HuH-7 (cell line): Measurements from ENCODE around the gene CENPP.

Experiments
- DNase-seq: peaks from one replicate; pipeline ENCODE4 v3.0.0; 2011; ENCODE audit warnings: low spot score

Gene CENPP

DNA sequence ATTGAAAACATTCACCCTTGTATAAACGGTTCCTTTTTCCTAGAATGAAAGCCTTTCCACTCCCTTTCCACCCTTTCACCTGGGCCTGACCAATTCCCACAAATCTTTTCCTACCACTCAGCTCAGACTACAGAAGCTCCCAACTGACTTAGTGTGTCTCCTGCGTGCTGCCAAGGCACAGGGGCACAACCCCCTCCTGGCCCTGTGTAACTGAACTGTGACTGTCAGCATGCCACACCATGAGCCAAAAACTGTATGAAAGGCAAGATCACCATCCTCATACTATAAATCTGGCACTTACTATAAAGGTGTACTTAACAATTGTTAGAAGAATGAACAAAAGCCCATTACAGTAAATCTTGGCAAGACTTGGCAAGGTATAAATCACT is 12.1 kb upstream of the CENPP start:
- DNase-seq = no peak

DNA sequence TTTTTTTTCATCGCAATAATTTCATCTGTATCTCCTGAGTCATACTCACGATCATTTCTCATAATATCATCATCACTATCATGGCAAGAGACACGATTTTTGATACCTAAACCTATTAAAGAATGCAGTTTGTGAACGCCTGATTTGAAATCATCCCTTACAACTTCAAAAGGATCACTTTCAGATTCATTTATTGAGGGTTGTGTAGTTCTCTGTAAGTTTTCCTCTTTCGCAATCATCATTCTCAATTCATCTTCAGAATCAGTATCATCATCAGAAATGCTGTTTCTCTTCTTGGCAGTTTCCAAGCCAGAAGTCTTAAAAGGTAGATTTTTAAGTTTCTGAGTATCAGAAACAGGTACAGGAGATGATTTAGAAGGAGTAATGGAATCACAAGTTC is 10.3 kb upstream of the CENPP start:
- DNase-seq = no peak

- DNase-seq = no peak
Observed at GRCh38 chr9:92324431-92324830, 1.3 kb upstream of the CENPP start.

DNA sequence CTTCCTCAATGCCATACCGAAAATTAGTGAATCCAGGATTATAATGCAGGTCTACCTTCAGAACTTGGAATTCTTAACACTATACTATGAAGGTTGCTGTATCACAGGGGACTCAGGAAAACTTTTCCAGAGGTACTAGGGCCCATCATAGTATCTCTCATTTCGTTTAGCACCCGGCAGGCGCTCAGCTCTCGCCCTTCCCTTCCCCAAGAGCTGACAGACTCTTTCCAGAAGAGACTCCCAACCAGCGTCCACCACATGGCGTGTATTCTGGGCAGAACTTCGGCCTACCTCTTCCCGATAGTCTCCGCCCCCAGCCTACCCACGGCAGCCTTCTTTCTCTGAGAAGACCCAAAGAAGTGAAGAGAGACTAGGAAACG is 874 bp upstream of the CENPP start:
- no peak for DNase-seq

DNA sequence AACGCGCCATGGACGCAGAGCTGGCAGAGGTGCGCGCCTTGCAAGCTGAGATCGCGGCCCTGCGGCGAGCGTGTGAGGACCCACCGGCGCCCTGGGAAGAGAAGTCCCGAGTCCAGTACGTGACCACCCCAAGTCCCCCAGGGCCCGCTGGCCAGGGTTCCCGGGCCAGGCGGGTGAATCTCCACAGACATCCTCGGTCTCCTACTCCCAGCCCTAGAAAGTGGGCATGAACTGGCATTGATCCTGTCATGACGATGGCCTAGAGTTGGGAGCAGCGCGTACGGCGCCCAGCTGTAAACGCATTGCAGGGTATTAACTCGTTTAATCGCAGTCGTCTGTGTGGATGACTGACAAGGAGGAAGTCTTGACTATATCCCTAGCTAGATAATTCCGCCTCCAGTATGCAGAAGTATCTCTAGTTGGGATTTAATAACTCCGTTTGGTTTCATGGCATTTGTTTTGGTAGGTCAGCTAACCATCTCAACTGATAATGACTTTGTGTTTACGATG is 293 bp downstream of the CENPP start:
- DNase-seq = no peak

DNA sequence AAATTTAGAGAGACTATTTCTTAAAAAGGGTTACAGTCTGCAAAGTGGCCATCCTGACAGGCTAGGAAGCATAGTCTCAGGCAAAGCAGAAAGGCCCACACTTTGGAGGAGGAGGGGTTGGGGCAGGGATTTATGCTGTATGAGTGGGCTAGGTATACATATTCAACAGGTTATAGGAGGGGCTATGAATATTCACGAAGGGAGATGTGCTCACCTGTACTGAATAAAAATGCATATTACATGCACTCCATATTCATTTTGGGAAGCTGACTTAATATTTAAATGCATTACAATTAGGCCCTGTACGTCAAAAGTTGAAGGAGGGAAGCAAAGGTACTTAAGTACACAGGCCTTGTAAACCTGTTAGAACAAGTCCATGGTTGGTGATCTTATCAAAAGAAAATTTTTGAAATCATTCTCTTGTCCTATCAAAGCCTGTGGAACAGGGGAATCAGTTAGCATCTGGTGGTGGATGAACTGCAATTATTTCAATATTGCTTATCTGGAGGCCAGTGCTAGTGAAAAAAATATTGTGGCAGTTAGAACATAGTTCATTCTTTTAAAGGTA is 1.6 kb downstream of the CENPP start:
- DNase-seq = no peak

DNA sequence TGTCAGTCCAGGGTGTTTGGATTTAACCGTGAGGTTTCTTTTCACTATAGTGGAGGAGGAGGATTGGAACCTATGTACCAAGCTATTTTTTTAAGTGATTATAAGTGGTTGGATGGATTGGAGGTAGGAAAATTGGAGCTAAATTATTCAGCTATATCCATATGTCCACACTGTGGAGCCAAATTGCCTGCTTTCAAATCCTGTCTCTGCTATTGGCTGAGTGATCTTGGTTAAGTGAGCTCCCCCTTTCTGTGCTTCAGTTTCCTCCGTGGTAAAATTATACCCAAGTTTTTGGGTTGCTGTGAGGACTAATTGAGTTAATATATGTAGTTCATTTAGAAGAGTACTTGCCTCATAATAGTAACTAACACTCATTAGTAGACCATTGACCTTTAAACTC is 2.5 kb downstream of the CENPP start:
- peak; percentile 29 for DNase-seq

- no peak for DNase-seq
Observed at GRCh38 chr9:92332577-92333281, 7.0 kb downstream of the CENPP start.

GRCh38 chr9:92333282-92333634 is 7.5 kb downstream of the CENPP start:
- no peak for DNase-seq

GRCh38 chr9:92341578-92341977 is 15.8 kb downstream of the CENPP start:
- no peak for DNase-seq

- no peak for DNase-seq
Observed at GRCh38 chr9:92342825-92343488, 17.2 kb downstream of the CENPP start.

GRCh38 chr9:92345582-92345981 is 19.8 kb downstream of the CENPP start:
- DNase-seq = no peak

DNA sequence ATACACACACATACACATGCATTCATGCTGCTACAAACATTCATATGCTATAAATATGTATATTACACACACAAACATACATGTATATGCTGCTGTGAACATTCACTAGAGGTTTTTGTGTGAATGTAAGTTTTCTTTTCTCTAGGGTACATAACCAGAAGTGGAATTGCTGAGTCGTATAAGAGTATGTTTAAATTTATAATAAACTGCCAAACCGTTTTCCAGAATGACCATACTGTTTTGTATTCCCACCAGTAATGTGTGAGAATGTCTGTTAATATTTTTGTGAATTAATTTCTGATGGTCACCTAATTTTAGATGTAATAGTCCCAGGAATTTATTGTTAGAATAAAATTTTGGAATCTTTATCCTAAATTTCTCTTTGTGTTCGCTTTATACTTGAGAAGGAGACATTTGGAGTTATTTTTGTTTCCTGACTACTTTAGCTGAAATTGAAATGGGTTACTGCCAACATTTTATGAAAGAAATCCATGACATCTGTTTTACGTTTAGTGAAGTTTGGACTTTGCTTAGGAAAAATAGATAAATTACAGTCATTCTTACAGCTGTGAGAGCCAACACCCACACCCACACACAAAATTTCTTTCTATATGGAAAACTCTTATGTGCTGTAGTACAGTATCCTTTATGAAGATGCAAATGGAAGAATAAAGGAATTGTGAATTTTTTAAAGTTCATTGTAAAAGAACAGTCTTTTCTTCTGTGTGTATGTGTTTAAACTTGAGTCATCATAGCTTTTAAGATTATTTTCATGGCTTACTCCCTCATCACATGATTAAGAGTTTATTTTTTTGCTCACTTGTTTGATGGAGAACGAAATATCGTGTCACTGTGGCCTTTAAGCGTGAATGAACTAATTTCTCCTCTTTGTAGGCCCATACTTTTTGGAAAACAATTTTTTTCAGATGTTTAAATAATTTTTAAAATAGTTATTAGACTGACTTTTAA is 24.3 kb downstream of the CENPP start:
- DNase-seq = no peak

DNA sequence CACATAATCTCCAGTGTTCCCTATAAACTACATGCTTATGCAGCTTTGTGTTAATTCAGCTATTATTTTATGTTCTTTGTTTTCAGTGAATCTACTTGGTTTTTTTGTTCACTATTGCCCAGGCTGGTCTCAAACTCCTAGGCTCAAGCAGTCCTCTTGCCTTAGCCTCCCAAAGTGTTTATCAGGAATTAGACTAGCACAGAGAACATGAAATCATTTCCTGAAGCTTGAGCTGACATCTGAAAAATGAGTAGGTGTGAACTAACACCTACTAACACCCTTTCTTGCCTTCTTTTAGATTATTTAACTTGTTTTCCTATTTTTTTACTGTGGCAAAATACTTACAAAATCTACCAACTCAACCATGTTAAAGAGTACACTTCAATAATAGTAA is 25.0 kb downstream of the CENPP start:
- DNase-seq = no peak

DNA sequence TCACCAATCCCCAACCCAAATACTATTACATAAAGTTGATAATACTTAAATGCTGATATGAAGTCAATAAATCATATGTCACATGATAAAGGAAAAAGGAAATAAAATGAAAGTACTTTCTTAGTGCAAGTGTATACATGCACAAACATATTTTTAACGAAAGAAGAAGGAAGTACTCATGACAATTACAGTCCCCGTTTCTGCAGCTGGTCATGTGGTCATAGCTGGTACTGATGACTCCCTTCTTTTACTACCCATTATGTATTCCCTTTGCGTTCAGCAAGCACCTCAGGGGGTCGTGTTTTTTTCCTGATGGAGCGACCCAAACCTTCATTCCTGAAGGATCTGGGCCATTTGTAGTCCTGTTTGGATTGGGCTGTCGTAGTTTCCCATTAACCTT is 27.3 kb downstream of the CENPP start:
- no peak for DNase-seq

DNA sequence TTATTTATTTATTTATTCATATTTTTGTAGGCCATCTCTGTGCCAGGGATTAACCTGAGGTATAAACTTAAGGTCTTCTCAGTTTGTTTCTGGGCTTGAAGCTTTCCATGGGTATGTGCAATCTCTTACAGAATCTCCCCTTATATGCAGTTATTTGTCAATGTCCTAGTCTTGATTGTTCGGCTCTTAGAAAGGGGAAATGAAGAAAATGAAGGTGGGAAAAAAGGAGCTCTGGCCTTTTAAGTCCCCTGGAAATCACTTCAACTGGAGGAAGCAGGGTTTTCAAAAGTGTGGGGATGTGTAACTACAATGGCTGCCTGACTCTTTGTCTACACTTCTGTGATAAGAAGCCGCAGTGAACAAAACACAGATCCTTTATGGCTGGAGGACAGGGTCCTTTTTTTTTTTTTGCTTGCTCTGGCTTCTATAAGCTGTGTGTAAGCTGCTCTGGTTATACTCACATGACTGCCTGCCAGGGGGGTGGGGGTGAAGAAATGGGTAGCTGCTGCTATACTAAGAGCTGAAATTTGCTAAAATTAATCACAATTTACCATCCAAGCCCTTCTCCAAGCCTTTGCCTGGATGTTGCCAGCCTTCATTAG is 33.7 kb downstream of the CENPP start:
- DNase-seq = no peak

GRCh38 chr9:92360083-92360482 is 34.3 kb downstream of the CENPP start:
- DNase-seq = no peak

DNA sequence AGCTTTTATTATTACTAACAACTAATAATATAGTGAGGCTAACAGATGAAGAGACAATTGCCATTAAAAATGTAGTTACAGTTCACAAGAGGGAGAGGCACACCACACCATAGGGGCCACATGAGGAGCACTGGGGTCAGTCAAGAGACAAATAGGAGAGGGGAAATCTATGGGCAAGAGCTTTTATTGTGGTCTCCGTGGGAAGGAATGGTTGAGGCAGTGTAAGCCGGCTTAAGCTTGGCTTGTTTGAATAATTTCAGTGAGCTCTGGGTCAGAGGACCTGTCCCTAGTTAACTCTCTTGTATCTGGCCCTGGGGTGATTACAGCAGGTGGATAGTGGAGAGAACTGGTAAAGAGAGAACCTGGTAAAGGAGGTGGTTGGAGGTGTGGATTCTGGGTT is 43.3 kb downstream of the CENPP start:
- DNase-seq = no peak

- no peak for DNase-seq
Observed at GRCh38 chr9:92373167-92373566, 47.4 kb downstream of the CENPP start.

DNA sequence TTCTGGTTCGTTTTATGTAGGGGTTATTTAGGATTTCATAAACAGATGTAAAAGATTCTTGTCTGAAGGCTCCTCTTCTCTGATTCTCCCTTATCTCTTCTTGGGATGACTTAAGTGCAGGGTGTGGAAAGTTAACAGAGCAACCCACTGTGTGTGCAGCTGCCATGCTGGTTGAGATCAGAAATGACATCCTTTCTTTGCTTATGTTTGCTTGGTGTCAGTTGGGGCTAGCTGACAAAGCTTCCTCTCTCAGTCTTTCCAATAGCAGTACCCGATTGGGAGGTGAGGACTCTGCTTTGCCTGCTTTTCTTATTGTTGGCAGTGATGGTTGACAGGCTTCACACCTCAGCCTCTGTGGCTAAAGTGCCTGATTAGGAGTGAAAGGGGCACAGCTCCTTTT is 52.1 kb downstream of the CENPP start:
- no peak for DNase-seq

DNA sequence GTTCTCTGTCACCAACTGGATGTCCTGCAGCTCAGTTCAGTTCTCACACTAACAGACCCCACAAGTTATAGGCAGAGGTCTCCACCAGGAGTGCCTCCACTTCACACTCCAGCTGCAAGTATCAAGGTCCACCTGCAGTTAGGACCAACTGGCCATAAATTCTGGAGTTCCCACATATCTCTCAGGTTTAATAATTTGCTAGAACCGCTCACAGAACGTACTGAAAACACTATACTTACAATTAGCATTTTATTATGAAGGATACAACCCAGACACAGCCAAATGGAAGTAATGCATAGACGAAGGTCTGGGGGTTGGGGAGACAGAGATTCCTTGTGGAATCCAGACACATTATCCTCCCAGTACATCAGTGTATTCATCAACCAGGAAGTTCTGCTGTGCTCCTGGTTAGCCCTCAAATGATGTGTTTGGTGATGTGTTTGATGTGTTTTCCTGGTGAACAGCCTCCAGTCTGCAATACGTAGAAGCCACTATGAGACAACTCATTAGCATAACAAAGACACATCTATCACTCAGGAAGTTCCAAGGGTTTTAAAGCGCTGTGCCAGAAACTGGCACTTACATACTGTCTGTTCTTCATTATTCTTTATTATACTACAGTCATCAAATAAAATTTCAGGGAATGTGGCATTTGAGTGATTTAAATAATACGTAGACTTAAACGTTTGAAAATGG is 53.3 kb downstream of the CENPP start:
- DNase-seq = peak; percentile 22
